ENCODE results near the gene RPL39.

DNA sequence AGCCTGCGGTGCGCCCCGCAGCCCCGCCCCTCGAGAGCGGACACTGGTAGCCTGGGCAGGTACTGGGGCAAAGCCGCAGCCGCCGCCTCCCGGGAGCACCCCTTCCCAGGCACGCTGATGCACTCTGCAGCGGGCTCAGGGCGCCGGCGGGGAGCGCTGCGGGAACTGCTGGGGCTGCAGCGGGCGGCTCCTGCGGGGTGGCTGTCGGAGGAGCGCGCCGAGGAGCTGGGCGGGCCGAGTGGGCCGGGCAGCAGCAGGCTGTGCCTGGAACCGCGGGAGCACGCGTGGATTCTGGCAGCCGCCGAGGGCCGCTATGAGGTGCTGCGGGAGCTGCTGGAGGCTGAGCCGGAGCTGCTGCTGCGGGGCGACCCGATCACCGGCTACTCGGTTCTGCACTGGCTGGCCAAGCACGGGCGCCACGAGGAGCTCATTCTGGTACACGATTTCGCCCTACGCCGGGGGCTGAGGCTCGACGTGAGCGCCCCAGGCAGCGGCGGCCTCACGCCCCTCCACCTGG, 32.6 kb downstream of the RPL39 start:
- TF ChIP-seq, protein P1, sequence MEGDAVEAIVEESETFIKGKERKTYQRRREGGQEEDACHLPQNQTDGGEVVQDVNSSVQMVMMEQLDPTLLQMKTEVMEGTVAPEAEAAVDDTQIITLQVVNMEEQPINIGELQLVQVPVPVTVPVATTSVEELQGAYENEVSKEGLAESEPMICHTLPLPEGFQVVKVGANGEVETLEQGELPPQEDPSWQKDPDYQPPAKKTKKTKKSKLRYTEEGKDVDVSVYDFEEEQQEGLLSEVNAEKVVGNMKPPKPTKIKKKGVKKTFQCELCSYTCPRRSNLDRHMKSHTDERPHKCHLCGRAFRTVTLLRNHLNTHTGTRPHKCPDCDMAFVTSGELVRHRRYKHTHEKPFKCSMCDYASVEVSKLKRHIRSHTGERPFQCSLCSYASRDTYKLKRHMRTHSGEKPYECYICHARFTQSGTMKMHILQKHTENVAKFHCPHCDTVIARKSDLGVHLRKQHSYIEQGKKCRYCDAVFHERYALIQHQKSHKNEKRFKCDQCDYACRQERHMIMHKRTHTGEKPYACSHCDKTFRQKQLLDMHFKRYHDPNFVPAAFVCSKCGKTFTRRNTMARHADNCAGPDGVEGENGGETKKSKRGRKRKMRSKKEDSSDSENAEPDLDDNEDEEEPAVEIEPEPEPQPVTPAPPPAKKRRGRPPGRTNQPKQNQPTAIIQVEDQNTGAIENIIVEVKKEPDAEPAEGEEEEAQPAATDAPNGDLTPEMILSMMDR (IDR thresholded peaks at IDR 0.05) = no peak
- TF ChIP-seq POLR2A (IDR thresholded peaks at IDR 0.05) = no peak
- TF ChIP-seq POLR2AphosphoS5 (IDR thresholded peaks at IDR 0.05) = no peak
